ENCODE data around the gene MLLT6. TPM values are rescaled to one million over a fixed set of nuclear protein-coding genes. Genes with fewer than 3 reads are reported as not detected.
A peak's percentile ranks its signal among the peaks of the same experiment; 100 is the strongest.

Gene MLLT6
- total and polyA plus RNA-seq, 3 experiments from 2014 or later = 15.9 to 202 (median 197) TPM

- H3K9me3 Mint-ChIP-seq = no peaks in the 10 kb centered on the region
- POLR2A ChIA-PET = no interaction called here
- peaks cover 48% of the 10 kb centered on the region for H3K36me3 ChIP-seq (ENCODE audit: insufficient read depth, low read length)
- no peak overlapping the region for H3K27ac ChIP-seq (ENCODE audit: low read depth, low read length)
- peaks cover 11 to 14% (median 13%) of the 10 kb centered on the region in 3 donors for H3K4me1 Mint-ChIP-seq
- no peak for DNase-seq
- H3K27me3 ChIP-seq (ENCODE audit: insufficient read depth, low read length, poor library complexity, severe bottlenecking) = no peaks in the 10 kb centered on the region
- H3K27ac Mint-ChIP-seq = peak overlapping the region in 6 of 8 donors; percentile 8 to 86 (median 74)
- no peaks in the 10 kb centered on the region for H3K27me3 Mint-ChIP-seq
- H3K4me3 ChIP-seq (ENCODE audit: low read length) = no peak overlapping the region
- CTCF ChIA-PET = interaction anchor here (0.6 to 1.2 kb wide), 3 partner anchors 140 to 1248 kb away, joined by 3 read pairs; no protein-coding TSS in a partner anchor
- no peak overlapping the region for H3K4me3 Mint-ChIP-seq
- H3K36me3 Mint-ChIP-seq = peaks cover 0 to 83% (median 8%) of the 10 kb centered on the region in 3 donors
- H3K4me1 ChIP-seq (ENCODE audit: insufficient read depth, low read length) = peaks cover 7% of the 10 kb centered on the region
- no peaks in the 10 kb centered on the region for H3K9me3 ChIP-seq (ENCODE audit: low read length)
Measured at GRCh38 chr17:38761612-38762011, 56.5 kb downstream of the MLLT6 start.

GRCh38 chr17:38762231-38762630, 57.2 kb downstream of the MLLT6 start:
- POLR2A ChIA-PET = no interaction called here

GRCh38 chr17:38766341-38766740, 61.3 kb downstream of the MLLT6 start:
- no peak for DNase-seq
- H3K36me3 Mint-ChIP-seq = peaks cover 0 to 95% (median 14%) of the 10 kb centered on the region in 3 donors
- H3K4me1 ChIP-seq (ENCODE audit: insufficient read depth, low read length) = peaks cover 6% of the 10 kb centered on the region
- peaks cover 3 to 11% (median 7%) of the 10 kb centered on the region in 3 donors for H3K4me1 Mint-ChIP-seq
- peak overlapping the region in 2 of 8 donors; percentile 25 to 80 for H3K27ac Mint-ChIP-seq
- peaks cover 55% of the 10 kb centered on the region for H3K36me3 ChIP-seq (ENCODE audit: insufficient read depth, low read length)
- H3K4me3 ChIP-seq (ENCODE audit: low read length) = no peak overlapping the region
- H3K27ac ChIP-seq (ENCODE audit: low read depth, low read length) = no peak overlapping the region
- peak overlapping the region in 1 of 7 donors; percentile 70 for H3K4me3 Mint-ChIP-seq
- H3K27me3 Mint-ChIP-seq = no peaks in the 10 kb centered on the region
- no peaks in the 10 kb centered on the region for H3K9me3 ChIP-seq (ENCODE audit: low read length)
- H3K27me3 ChIP-seq (ENCODE audit: insufficient read depth, low read length, poor library complexity, severe bottlenecking) = no peaks in the 10 kb centered on the region
- ChIA-PET POLR2A (no interaction called here), CTCF (no interaction called here)
- H3K9me3 Mint-ChIP-seq = no peaks in the 10 kb centered on the region

More at GRCh38 chr17:38762231-38762630, 57.2 kb downstream of the MLLT6 start:
- Mint-ChIP-seq H3K4me3 (no peak overlapping the region), H3K9me3 (no peaks in the 10 kb centered on the region), H3K36me3 (peaks cover 0 to 86% (median 9%) of the 10 kb centered on the region in 3 donors), H3K27ac (peak overlapping the region in 4 of 8 donors; percentile 23 to 86 (median 70)), H3K4me1 (peaks cover 11 to 15% (median 14%) of the 10 kb centered on the region in 3 donors), H3K27me3 (no peaks in the 10 kb centered on the region)
- Histone ChIP-seq H3K4me1 (ENCODE audit: insufficient read depth, low read length) (peaks cover 7% of the 10 kb centered on the region), H3K27ac (ENCODE audit: low read depth, low read length) (no peak overlapping the region), H3K4me3 (ENCODE audit: low read length) (no peak overlapping the region), H3K27me3 (ENCODE audit: insufficient read depth, low read length, poor library complexity, severe bottlenecking) (no peaks in the 10 kb centered on the region), H3K36me3 (ENCODE audit: insufficient read depth, low read length) (peaks cover 48% of the 10 kb centered on the region), H3K9me3 (ENCODE audit: low read length) (no peaks in the 10 kb centered on the region)
- DNase-seq = no peak
- CTCF ChIA-PET = interaction anchor here (0.6 kb wide), 2 partner anchors 11 to 1247 kb away, joined by 3 read pairs; no protein-coding TSS in a partner anchor

- H3K4me3 ChIP-seq (ENCODE audit: low read length) = no peak overlapping the region
- H3K4me1 ChIP-seq (ENCODE audit: insufficient read depth, low read length) = no peaks in the 10 kb centered on the region
- H3K27ac ChIP-seq (ENCODE audit: low read depth, low read length) = no peak overlapping the region
- H3K27me3 ChIP-seq (ENCODE audit: insufficient read depth, low read length, poor library complexity, severe bottlenecking) = no peaks in the 10 kb centered on the region
- no peaks in the 10 kb centered on the region for H3K9me3 ChIP-seq (ENCODE audit: low read length)
- peaks cover 0 to 96% (median 20%) of the 10 kb centered on the region in 3 donors for H3K36me3 Mint-ChIP-seq
- no peaks in the 10 kb centered on the region for H3K27me3 Mint-ChIP-seq
- DNase-seq = no peak
- ChIA-PET CTCF (no interaction called here), POLR2A (interaction anchor here (0.6 kb wide), 1 partner anchor 192 kb away, joined by 8 read pairs; no protein-coding TSS in a partner anchor)
- peak overlapping the region in 2 of 8 donors; percentile 29 to 77 for H3K27ac Mint-ChIP-seq
- no peaks in the 10 kb centered on the region for H3K9me3 Mint-ChIP-seq
- peaks cover 57% of the 10 kb centered on the region for H3K36me3 ChIP-seq (ENCODE audit: insufficient read depth, low read length)
- H3K4me3 Mint-ChIP-seq = no peak overlapping the region
- H3K4me1 Mint-ChIP-seq = peaks cover 0 to 5% (median 2%) of the 10 kb centered on the region in 3 donors
Measured at GRCh38 chr17:38768417-38768816, 63.3 kb downstream of the MLLT6 start.

GRCh38 chr17:38773258-38773657, 68.2 kb downstream of the MLLT6 start:
- H3K27me3 Mint-ChIP-seq = no peaks in the 10 kb centered on the region
- ChIA-PET POLR2A (no interaction called here), CTCF (no interaction called here)
- no peak overlapping the region for H3K27ac ChIP-seq (ENCODE audit: low read depth, low read length)
- no peaks in the 10 kb centered on the region for H3K4me1 ChIP-seq (ENCODE audit: insufficient read depth, low read length)
- peak overlapping the region in 5 of 8 donors; percentile 11 to 93 (median 24) for H3K27ac Mint-ChIP-seq
- H3K27me3 ChIP-seq (ENCODE audit: insufficient read depth, low read length, poor library complexity, severe bottlenecking) = no peaks in the 10 kb centered on the region
- peaks cover 0 to 87% (median 24%) of the 10 kb centered on the region in 3 donors for H3K36me3 Mint-ChIP-seq
- H3K4me1 Mint-ChIP-seq = peaks cover 0 to 2% (median 0%) of the 10 kb centered on the region in 3 donors
- H3K4me3 ChIP-seq (ENCODE audit: low read length) = no peak overlapping the region
- H3K9me3 ChIP-seq (ENCODE audit: low read length) = no peaks in the 10 kb centered on the region
- H3K4me3 Mint-ChIP-seq = no peak overlapping the region
- no peak for DNase-seq
- H3K36me3 ChIP-seq (ENCODE audit: insufficient read depth, low read length) = peaks cover 64% of the 10 kb centered on the region
- no peaks in the 10 kb centered on the region for H3K9me3 Mint-ChIP-seq

- Histone ChIP-seq H3K27me3 (ENCODE audit: insufficient read depth, low read length, poor library complexity, severe bottlenecking) (no peaks in the 10 kb centered on the region), H3K27ac (ENCODE audit: low read depth, low read length) (no peak overlapping the region), H3K36me3 (ENCODE audit: insufficient read depth, low read length) (peaks cover 74% of the 10 kb centered on the region), H3K9me3 (ENCODE audit: low read length) (no peaks in the 10 kb centered on the region), H3K4me1 (ENCODE audit: insufficient read depth, low read length) (no peaks in the 10 kb centered on the region), H3K4me3 (ENCODE audit: low read length) (no peak overlapping the region)
- ChIA-PET CTCF (no interaction called here), POLR2A (interaction anchor here (0.6 kb wide), 1 partner anchor 18 kb away, joined by 4 read pairs; no protein-coding TSS in a partner anchor)
- H3K36me3 Mint-ChIP-seq = peaks cover 3 to 88% (median 26%) of the 10 kb centered on the region in 3 donors
- H3K4me3 Mint-ChIP-seq = no peak overlapping the region
- peak in 1 of 5 donors; percentile 18 for DNase-seq
- no peaks in the 10 kb centered on the region for H3K27me3 Mint-ChIP-seq
- H3K4me1 Mint-ChIP-seq = peaks cover 0 to 2% (median 0%) of the 10 kb centered on the region in 3 donors
- no peaks in the 10 kb centered on the region for H3K9me3 Mint-ChIP-seq
- no peak overlapping the region for H3K27ac Mint-ChIP-seq
Measured at GRCh38 chr17:38777641-38778250, 72.7 kb downstream of the MLLT6 start.

Other genes starting within 250 kb of the MLLT6 start
- gene SRCIN1, start 99.3 kb upstream of the MLLT6 start, total RNA-seq = under 1 TPM; 0.04 to 0.50 TPM
- not detected for gene SRCIN1, start 99.3 kb upstream of the MLLT6 start, polyA plus RNA-seq
- gene EPOP, start 30.3 kb upstream of the MLLT6 start, total RNA-seq = 10 to 100 TPM; 47.0 to 50.0 TPM
- gene EPOP, start 30.3 kb upstream of the MLLT6 start, polyA plus RNA-seq = 0.10 TPM
- gene CISD3, start 25.1 kb downstream of the MLLT6 start, total RNA-seq = 10 to 100 TPM; 58.2 to 59.6 TPM
- 73.4 TPM for gene CISD3, start 25.1 kb downstream of the MLLT6 start, polyA plus RNA-seq
- under 1 TPM; 0.72 to 0.89 TPM for gene PCGF2, start 43.1 kb downstream of the MLLT6 start, total RNA-seq
- gene PCGF2, start 43.1 kb downstream of the MLLT6 start, polyA plus RNA-seq = 0.09 TPM
- gene PSMB3, start 47.5 kb downstream of the MLLT6 start, total RNA-seq = 100 to 1,000 TPM; 317 to 323 TPM
- gene PSMB3, start 47.5 kb downstream of the MLLT6 start, polyA plus RNA-seq = 431 TPM
- gene PIP4K2B, start 94.3 kb downstream of the MLLT6 start, total RNA-seq = 10 to 100 TPM; 43.4 to 44.6 TPM
- gene PIP4K2B, start 94.3 kb downstream of the MLLT6 start, polyA plus RNA-seq = 17.4 TPM
- 10 to 100 TPM; 31.3 to 31.7 TPM for gene CWC25, start 120.0 kb downstream of the MLLT6 start, total RNA-seq
- gene CWC25, start 120.0 kb downstream of the MLLT6 start, polyA plus RNA-seq = 11.5 TPM
- 1,000 to 10,000 TPM; 1,857 to 1,911 TPM for gene RPL23, start 148.4 kb downstream of the MLLT6 start, total RNA-seq
- 1,010 TPM for gene RPL23, start 148.4 kb downstream of the MLLT6 start, polyA plus RNA-seq
- 100 to 1,000 TPM; 128 to 135 TPM for gene LASP1, start 164.8 kb downstream of the MLLT6 start, total RNA-seq
- 76.1 TPM for gene LASP1, start 164.8 kb downstream of the MLLT6 start, polyA plus RNA-seq